PFSK-1 (cell line): ENCODE data around the gene SARS1.

Source experiments
- FOXP2 ChIP-seq: optimal IDR thresholded peaks from 2 replicates; pipeline ENCODE3; 2011; ENCODE audit warnings: borderline replicate concordance, control low read depth, inconsistent platforms; ENCODE audit not compliant: insufficient read depth; ENCODE audit errors: extremely low read length, extremely low read depth
- POLR2AphosphoS5 ChIP-seq: IDR thresholded peaks from 2 replicates; pipeline ENCODE4 v1.6.1; 2012; ENCODE audit warnings: low read depth, mild to moderate bottlenecking, control low read depth, low read length, moderate library complexity
- REST ChIP-seq, 2 experiments: IDR thresholded peaks; 2 replicates each; pipeline versions ENCODE4 v1.6.1 to v1.8.0; 2011 to 2012; ENCODE audit warnings: low read depth in 2 of 2, low read length in 2 of 2, control low read depth in 1 of 2, inconsistent platforms in 1 of 2, mild to moderate bottlenecking in 1 of 2, moderate library complexity in 1 of 2; ENCODE audit not compliant: insufficient read depth in 1 of 2
- SIN3A ChIP-seq: IDR thresholded peaks from 2 replicates; pipeline ENCODE4 v1.6.1; 2012; ENCODE audit warnings: mild to moderate bottlenecking, low read length, moderate library complexity, borderline replicate concordance; ENCODE audit not compliant: insufficient read depth
- TAF1 ChIP-seq: IDR thresholded peaks from 2 replicates; pipeline ENCODE4 v1.6.1; 2012; ENCODE audit warnings: low read length, control low read depth, borderline replicate concordance; ENCODE audit not compliant: insufficient read depth

Gene SARS1

DNA sequence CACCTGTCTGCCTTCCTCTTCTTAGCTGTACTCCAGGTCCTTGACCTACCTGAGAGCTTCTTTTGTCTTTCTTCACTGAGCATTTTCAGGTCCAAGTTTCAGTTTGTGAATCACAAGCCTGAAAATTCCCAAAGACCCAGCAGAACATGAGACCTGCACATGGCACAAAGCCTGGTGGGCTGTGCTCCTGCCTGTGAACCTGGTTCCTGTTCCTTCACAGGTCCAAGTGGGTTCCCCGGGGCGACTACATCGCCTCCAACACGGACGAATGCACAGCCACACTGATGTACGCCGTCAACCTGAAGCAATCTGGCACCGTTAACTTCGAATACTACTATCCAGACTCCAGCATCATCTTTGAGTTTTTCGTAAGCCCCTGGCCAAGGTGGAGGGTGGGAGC is 42.1 kb upstream of the SARS1 start:
- TF ChIP-seq REST (IDR thresholded peaks at IDR 0.05; ENCODE audit: insufficient read depth in 1 of 2, low read depth in 2 of 2, low read length in 2 of 2): no peak
- TF ChIP-seq SIN3A: no peak
- no peak for TF ChIP-seq POLR2AphosphoS5
- TF ChIP-seq TAF1: no peak
- no peak for TF ChIP-seq FOXP2

DNA sequence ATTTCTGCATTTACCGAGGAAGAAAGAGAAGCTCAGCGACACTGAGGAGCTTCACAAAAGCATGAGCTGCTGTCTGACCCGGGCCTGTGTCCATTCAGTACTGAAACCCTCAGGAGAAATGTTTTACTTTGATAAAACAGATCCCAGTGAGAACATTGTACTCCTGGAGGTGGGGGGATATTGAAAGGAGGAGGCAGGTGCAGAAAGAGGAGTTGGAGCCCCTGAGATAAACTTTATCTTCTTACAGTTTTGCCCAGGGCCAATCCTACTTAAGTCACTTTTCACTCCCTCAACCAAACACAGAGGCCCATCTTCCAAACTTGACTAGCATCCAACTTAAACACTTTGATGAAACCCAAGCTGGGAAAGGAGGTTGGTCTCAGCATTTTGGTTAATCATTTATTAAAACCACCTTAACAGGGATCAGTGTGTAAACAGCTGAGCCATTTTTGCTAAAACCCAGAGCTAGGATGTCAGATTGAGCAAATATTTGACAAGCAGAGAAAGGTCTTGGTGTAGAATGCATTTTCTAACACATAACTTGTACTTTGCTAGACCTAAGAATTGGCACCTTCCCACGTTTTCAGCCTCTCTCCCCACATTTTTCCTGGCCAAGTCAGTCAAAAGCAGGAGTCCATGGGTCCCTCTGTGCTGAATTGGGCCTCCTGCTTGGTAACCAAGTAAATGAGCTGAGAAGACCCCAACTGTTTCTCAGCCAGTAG is 32.5 kb upstream of the SARS1 start:
- TF ChIP-seq TAF1: no peak

DNA sequence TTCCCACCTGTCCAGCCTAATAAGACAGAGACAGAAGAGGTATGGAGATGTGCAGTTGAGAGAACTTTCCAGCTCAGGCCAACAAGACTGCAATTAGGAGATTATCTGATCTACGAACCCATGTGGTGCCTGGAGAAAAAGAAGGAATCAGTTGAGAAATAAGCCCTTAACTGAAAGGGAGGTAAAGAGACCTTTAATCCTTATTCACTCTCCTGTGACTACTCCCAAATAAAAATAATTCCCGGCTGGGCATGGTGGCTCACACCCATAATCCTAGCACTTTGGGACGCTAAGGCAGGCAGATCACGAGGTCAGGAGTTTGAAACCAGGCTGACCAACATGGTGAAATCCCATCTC is 31.9 kb upstream of the SARS1 start:
- TF ChIP-seq FOXP2: no peak
- no peak for TF ChIP-seq TAF1
- no peak for TF ChIP-seq SIN3A
- no peak for TF ChIP-seq POLR2AphosphoS5
- TF ChIP-seq REST (IDR thresholded peaks at IDR 0.05; ENCODE audit: insufficient read depth in 1 of 2, low read depth in 2 of 2, low read length in 2 of 2): no peak

- TF ChIP-seq SIN3A: no peak
- TF ChIP-seq FOXP2: no peak
- no peak for TF ChIP-seq REST (IDR thresholded peaks at IDR 0.05; ENCODE audit: insufficient read depth in 1 of 2, low read depth in 2 of 2, low read length in 2 of 2)
- TF ChIP-seq TAF1: no peak
- TF ChIP-seq POLR2AphosphoS5: no peak
Observed at GRCh38 chr1:109183058-109183738, 30.5 kb upstream of the SARS1 start.

DNA sequence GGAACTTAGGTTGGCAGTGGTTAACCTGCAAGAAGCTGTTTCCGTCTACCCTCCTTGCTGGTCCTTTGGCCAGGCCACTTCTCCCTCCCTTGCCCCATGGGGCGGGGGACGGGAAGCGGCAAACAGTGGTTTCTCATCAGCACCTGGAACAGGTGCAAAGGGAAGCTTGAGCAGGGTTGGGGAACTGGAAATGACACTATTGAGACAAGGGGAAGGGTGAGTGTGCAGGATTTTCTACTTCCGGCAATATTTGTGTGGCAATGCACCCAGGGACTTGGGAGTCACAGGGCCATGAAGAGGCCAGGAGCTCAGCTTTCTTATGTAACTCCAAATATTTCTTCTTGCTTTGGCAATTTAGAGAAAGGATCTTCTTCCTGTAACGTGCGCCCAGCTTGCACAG is 29.0 kb upstream of the SARS1 start:
- TF ChIP-seq POLR2AphosphoS5 (no peak), FOXP2 (no peak), REST (IDR thresholded peaks at IDR 0.05; ENCODE audit: insufficient read depth in 1 of 2, low read depth in 2 of 2, low read length in 2 of 2) (no peak), SIN3A (no peak), TAF1 (no peak)
